ENCODE results near the gene CRBN. TPM values are rescaled to one million over a fixed set of nuclear protein-coding genes. Genes with fewer than 3 reads are reported as not detected.

CRBN gene
- total RNA-seq, 2 experiments from 2014 or later: 38.4 to 42.6 TPM

Other genes starting within 250 kb of the CRBN start
- under 1 TPM; 0.28 to 0.30 TPM for gene IL5RA, start 69.3 kb downstream of the CRBN start, total RNA-seq
- 10 to 100 TPM; 51.4 to 58.2 TPM for gene TRNT1, start 52.8 kb downstream of the CRBN start, total RNA-seq

Data from activated CD4-positive, alpha-beta T cell treated with anti-CD3 and anti-CD28 coated beads for 36 hours (primary cell).